Loucy (cell line): ENCODE measurements around the gene IFNK.

Experiments
- CTCF ChIP-seq: fragments of 200-600 bp; sonication (generic); conservative IDR thresholded peaks from 2 replicates; pipeline ENCODE4 v1.5.1; 2014; ENCODE audit warnings: mild to moderate bottlenecking, antibody characterized with exemption, low read length
- EZH2phosphoT487 ChIP-seq: fragments of 200-600 bp; IDR thresholded peaks from 2 replicates; pipeline ENCODE4 v1.6.1; 2018; ENCODE audit warnings: antibody characterized with exemption, mild to moderate bottlenecking, moderate library complexity, borderline replicate concordance

DNA sequence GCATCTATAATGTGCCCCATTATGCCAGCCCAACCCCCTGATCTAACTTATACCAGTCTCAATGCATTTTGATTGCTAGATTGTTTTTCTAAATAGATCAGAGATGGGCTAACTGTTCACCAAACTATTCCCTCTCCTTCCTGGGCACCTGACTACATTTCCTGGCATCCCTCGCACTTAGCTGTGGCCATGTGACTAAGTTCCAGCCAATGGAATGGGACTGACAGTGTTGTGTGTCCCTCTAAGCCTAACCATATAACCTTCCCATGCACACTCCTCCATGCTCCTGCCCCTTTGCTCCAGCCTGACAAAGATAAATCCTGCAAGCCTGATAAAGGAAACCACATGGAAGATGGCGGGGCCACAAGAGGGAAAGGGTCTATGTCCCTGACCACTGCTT lies 12.3 kb upstream of the IFNK start:
- TF ChIP-seq CTCF (no peak), EZH2phosphoT487 (no peak)
